Cerebellar cortex (tissue), 1 donor: ENCODE data around the gene RAD18.

ENCODE experiments used
- DNase-seq: peaks from one replicate; pipeline ENCODE4 v3.0.0-alpha.2; 2015; ENCODE audit warnings: low spot score

RAD18 gene

DNA sequence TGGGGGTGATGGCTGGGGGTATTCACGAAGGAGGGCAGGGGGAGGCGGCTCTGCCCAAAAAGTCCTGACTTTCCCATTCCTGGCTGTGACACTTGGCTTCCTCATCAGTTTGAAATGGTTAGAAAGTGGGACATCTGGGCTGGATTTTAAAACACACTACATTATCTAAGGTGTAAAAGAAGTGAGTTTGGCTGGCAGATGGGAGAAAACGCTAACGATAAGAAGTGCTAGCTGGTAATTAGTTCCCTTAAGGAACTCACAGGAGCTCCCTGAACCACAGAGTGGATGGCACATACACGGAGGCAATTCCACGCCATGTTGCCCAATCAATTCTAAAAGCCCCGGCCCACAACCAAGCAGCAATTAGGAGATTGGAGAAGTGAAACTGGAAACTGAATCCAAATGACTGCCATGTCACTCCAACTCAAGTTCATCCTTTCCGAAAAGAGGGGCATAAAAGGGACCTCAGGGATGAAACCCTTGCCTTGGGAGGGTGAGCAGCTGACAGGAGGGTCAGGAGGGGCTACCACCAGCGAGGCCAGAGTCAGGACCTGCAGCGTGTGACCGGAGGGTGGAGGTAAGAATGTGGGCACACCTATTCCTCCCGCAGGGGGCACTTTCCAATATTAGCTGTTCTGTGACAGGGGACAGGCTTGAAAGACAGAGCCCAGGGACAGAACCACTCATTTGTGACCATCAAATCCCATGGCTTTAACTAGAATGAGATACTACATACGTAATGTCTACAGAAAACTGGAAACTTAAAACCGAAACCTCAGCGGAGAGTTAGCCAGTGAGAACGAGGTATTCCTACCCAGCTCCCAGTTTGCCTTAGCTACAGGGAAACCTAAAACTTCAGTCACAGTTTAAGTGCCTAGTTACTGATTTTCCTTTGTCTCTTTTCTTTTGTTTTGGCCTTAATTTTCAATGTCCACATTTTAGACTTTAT lies 98.6 kb downstream of the RAD18 start:
- no peak for DNase-seq

GRCh38 chr3:8863891-8864290 lies 99.4 kb downstream of the RAD18 start:
- no peak for DNase-seq

- no peak for DNase-seq
These were observed 105.4 kb downstream of the RAD18 start for GRCh38 chr3:8857720-8858367.

GRCh38 chr3:8856721-8857120 lies 106.6 kb downstream of the RAD18 start:
- DNase-seq = no peak

- no peak for DNase-seq
These were observed 107.2 kb downstream of the RAD18 start for GRCh38 chr3:8856071-8856470.

DNA sequence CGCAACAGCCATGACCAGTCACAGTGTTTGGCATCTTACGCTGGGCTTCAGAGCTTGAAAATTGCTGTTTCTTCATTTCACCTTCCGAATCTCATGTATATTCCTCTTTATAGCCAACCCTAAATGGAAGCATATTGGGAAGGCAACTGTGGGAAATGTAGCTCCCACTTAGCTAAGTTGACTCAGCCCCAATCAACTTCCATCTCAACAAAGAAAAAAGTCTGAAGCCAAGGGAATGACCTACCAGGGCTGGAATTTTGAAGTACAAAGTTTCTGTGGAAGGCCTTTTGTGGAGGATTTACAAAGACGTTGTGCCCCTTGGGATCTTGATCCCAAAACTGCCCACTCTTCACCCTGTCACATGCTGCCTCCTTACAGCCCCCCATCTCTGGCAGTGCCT lies 108.6 kb downstream of the RAD18 start:
- DNase-seq = no peak

DNA sequence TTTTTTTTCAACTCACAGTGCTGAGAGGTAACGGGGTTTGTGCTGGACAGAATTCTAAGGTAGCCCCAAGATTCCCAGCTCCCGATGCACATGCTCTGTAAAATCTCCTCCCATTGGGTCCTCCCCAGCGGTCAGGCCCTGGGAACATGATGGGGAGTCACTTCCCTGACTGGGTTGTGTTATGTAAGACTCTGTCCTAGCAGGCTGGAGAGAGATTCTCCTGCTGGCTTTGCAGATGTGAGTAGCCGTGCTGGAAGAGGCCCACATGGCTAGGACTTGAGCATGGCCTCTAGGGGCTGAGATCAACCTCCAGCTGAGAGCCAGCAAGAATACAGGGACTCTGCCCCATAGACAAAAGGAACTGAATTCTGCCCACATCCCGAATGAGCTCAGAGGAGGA lies 110.2 kb downstream of the RAD18 start:
- DNase-seq = no peak

GRCh38 chr3:8852511-8852910 lies 110.8 kb downstream of the RAD18 start:
- no peak for DNase-seq

DNA sequence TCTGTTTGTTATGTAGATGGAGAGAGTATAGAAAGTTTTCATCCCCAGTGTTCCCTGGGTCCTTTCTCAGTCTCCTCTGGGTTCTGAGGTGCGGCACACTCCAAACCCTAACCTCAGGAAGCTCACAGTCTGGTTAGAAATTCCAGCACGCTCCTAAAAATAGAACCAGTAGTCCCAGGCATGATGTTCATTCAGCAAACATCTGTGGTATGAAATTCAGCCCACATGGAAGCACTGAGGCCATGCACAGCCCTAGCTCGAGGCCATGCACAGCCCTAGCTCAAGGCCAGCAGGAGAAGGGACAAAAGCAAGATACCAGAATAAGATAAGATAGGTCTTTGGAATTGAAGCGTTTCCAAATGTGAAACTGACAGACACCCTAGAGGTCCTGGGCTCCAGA lies 111.6 kb downstream of the RAD18 start:
- no peak for DNase-seq

DNA sequence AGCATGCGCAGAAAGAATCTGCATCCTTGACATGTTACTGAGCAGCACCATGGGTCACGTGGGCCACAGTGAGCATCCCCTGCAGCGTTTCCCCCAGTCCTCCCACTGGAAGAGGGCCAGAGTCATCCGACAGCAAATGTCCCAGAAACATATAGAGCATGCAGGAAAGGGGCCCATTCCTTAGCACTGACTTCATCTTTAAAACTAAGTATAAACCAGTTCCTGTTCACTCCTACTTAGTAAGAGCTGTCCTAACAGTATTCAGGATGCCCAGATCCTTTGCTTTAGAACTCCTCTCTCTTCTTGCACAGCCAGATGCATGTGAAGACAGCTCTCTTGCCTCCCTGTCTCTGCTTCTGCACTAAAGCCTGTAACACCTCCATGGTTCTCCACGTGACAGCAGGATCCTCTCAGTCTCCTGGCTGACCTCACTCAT lies 114.6 kb downstream of the RAD18 start:
- DNase-seq = no peak

GRCh38 chr3:8847317-8847716 lies 116.0 kb downstream of the RAD18 start:
- no peak for DNase-seq

GRCh38 chr3:8846176-8846575 lies 117.1 kb downstream of the RAD18 start:
- no peak for DNase-seq

DNA sequence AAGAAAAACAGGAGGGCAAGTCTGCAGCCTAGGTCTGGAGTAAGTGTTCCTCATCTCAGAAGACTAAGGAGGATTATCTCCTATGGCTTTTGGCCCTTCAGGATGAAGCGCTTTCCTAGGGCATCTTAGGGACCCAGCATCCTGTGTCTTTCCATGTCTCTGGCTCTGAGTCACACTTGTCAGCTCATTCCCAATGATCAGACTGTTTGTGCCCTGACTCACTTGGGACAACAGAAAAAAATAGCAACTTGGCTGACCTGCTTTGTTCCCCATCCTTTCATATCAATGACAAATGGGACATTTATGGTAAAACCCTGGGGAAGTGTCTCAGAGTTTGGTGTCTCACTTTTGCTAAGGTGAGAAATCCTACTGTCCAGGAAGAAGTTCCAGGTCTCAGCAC lies 117.6 kb downstream of the RAD18 start:
- DNase-seq = no peak

GRCh38 chr3:8843347-8843746 lies 119.9 kb downstream of the RAD18 start:
- no peak for DNase-seq

DNA sequence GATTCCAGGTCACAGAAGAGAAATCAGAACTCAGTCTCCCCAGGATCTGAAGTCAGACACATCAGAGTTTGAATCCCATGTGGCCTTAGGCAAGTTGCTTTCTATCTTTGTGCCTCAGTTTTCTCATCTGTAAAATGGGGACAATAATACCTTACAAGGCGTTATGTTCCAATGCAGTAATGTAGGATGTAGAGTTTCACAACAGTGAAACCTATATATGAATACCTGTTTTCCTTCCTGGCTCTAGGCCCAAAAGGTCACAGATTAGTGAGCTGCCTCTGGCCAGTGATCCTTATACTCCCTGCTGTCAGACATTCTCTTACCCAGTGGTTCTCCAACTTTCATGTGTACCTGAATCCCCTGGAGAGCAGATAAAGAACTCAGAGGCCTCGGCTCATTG lies 121.0 kb downstream of the RAD18 start:
- DNase-seq = no peak

GRCh38 chr3:8841472-8841871 lies 121.8 kb downstream of the RAD18 start:
- no peak for DNase-seq

DNA sequence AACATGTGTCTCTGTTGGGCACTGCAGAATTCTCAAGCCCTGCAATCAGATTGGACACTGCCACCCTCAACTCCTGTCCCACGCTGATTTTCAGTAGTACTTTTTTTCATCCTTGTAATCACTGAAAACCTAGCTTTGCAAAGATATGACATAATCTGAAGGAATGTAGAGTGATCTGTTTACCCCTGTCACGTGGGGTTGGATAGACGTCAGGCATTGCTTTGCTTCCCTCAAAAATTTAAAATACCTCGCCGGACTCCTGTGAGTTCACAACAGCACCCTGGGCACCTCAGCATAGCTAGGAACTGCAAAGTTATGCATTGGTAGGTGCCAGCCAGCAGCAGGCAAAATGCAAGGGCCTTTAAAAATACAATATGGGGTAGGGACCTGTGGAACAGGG lies 122.7 kb downstream of the RAD18 start:
- no peak for DNase-seq

GRCh38 chr3:8839607-8840325 lies 123.5 kb downstream of the RAD18 start:
- DNase-seq = no peak

- no peak for DNase-seq
These were observed 124.4 kb downstream of the RAD18 start for GRCh38 chr3:8838765-8839423.

GRCh38 chr3:8838234-8838633 lies 125.0 kb downstream of the RAD18 start:
- DNase-seq = no peak

GRCh38 chr3:8837162-8837561 lies 126.1 kb downstream of the RAD18 start:
- no peak for DNase-seq

DNA sequence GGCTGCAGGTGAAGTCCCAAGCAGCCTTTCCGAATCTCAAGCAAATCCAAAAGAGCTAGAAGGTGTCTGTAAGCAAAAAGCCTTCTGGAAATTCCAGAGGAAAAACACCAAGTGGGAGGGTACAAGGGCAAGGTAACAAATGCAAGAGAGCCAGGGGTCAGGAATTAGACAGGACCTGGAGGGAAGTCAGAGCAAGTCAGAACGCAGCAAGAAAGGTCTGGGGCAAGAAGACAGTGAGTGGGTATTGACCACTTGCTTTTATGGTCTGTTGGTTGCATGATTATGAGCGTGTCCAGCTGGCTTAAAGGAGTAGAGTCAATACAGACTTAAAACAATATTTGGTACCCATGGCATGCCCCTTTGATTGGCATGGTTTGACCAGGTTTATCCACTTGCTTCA lies 127.2 kb downstream of the RAD18 start:
- DNase-seq = no peak
